ENCODE measurements around the gene SMARCD2.
"Not testable (repeated sequence)": the region's sequence is repeated elsewhere in the genome, so short reads cannot be mapped to it uniquely, and the experiment has no call there.

DNA sequence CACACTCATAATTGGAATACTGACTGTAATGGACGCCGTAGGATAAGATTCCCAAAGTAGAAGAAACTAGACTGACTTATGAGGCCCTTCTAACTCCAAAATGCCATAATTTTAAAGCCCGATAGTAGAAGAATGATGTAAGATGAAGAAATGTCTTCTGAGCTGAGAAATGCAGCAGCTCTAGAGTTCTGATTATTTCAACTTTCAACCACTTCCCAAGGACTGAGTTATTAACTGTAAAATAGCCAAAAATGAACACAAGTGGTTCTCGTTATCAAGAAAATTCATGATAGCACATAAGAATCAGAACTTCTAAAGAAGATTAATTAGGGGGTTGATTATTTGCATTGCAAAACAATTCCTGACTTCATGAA, 27.8 kb upstream of the SMARCD2 start:
- TF ChIP-seq, protein P1, sequence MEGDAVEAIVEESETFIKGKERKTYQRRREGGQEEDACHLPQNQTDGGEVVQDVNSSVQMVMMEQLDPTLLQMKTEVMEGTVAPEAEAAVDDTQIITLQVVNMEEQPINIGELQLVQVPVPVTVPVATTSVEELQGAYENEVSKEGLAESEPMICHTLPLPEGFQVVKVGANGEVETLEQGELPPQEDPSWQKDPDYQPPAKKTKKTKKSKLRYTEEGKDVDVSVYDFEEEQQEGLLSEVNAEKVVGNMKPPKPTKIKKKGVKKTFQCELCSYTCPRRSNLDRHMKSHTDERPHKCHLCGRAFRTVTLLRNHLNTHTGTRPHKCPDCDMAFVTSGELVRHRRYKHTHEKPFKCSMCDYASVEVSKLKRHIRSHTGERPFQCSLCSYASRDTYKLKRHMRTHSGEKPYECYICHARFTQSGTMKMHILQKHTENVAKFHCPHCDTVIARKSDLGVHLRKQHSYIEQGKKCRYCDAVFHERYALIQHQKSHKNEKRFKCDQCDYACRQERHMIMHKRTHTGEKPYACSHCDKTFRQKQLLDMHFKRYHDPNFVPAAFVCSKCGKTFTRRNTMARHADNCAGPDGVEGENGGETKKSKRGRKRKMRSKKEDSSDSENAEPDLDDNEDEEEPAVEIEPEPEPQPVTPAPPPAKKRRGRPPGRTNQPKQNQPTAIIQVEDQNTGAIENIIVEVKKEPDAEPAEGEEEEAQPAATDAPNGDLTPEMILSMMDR (conservative IDR thresholded peaks at IDR 0.05; ENCODE audit: low read length), result 0 out of 2 replicates have a peak, but pooled peaks have one; percentile 2
- TF ChIP-seq EZH2phosphoT487 (IDR thresholded peaks at IDR 0.05; ENCODE audit: borderline replicate concordance), result not testable (repeated sequence)

Measured in Loucy (cell line).